ENCODE results near the gene KRT86. TPM values are rescaled to one million over a fixed set of nuclear protein-coding genes. Genes with fewer than 3 reads are reported as not detected.
A peak's percentile ranks its signal among the peaks of the same experiment; 100 is the strongest.

KRT86 gene
- total and polyA plus RNA-seq, 8 donors = 0.07 to 1.7 (median 0.24) TPM; not detected in 1

- ATAC-seq (no peak), DNase-seq (no peak)
- intact Hi-C loops (cut with DNase I) = no loop called here
- Histone ChIP-seq H3K27ac (no peak overlapping the region), H3K4me3 (no peak overlapping the region), H3K9me3 (no peaks in the 10 kb centered on the region), H3K27me3 (peaks cover 39 to 80% of the 10 kb centered on the region in 2 donors), H3K36me3 (no peaks in the 10 kb centered on the region), H3K4me1 (peaks cover 5 to 11% of the 10 kb centered on the region in 2 donors)
- no peak for TF ChIP-seq CTCF (IDR thresholded peaks at IDR 0.05)
Measured at GRCh38 chr12:52260361-52261207, 13.9 kb upstream of the KRT86 start.

- Histone ChIP-seq H3K36me3 (no peaks in the 10 kb centered on the region), H3K4me3 (no peak overlapping the region), H3K9me3 (no peaks in the 10 kb centered on the region), H3K4me1 (peaks cover 5 to 11% of the 10 kb centered on the region in 2 donors), H3K27ac (no peak overlapping the region), H3K27me3 (peaks cover 37 to 74% of the 10 kb centered on the region in 2 donors)
- intact Hi-C loops (cut with DNase I) = no loop called here
- DNase-seq (no peak), ATAC-seq (no peak)
- TF ChIP-seq CTCF (IDR thresholded peaks at IDR 0.05) = no peak
Measured at GRCh38 chr12:52261208-52261484, 13.3 kb upstream of the KRT86 start.

GRCh38 chr12:52262286-52262685 lies 12.2 kb upstream of the KRT86 start:
- no peak for ATAC-seq
- no peak for TF ChIP-seq CTCF (IDR thresholded peaks at IDR 0.05)
- H3K27ac ChIP-seq = no peak overlapping the region

GRCh38 chr12:52263761-52264434 lies 10.5 kb upstream of the KRT86 start:
- intact Hi-C loops (cut with DNase I) = no loop called here
- no peak for TF ChIP-seq CTCF (IDR thresholded peaks at IDR 0.05)
- H3K9me3 ChIP-seq = no peaks in the 10 kb centered on the region
- ATAC-seq (no peak), DNase-seq (no peak)
- H3K27ac ChIP-seq = no peak overlapping the region
- H3K4me3 ChIP-seq = no peak overlapping the region
- no peaks in the 10 kb centered on the region for H3K36me3 ChIP-seq
- H3K4me1 ChIP-seq = peaks cover 0 to 4% of the 10 kb centered on the region in 2 donors
- H3K27me3 ChIP-seq = peaks cover 11 to 47% of the 10 kb centered on the region in 2 donors

More at GRCh38 chr12:52262286-52262685, 12.2 kb upstream of the KRT86 start:
- Histone ChIP-seq H3K4me3 (no peak overlapping the region), H3K27me3 (peaks cover 27 to 63% of the 10 kb centered on the region in 2 donors), H3K4me1 (peaks cover 5 to 11% of the 10 kb centered on the region in 2 donors), H3K9me3 (no peaks in the 10 kb centered on the region), H3K36me3 (no peaks in the 10 kb centered on the region)
- DNase-seq = no peak
- intact Hi-C loops (cut with DNase I) = no loop called here

- H3K27ac ChIP-seq = no peak overlapping the region
- intact Hi-C loops (cut with DNase I) = no loop called here
- H3K4me3 ChIP-seq = no peak overlapping the region
- no peaks in the 10 kb centered on the region for H3K9me3 ChIP-seq
- ATAC-seq (no peak), DNase-seq (peak in 2 of 4 donors; percentile 41 to 43)
- no peaks in the 10 kb centered on the region for H3K4me1 ChIP-seq
- peaks cover 6 to 41% of the 10 kb centered on the region in 2 donors for H3K27me3 ChIP-seq
- no peak for TF ChIP-seq CTCF (IDR thresholded peaks at IDR 0.05)
- H3K36me3 ChIP-seq = no peaks in the 10 kb centered on the region
Measured at GRCh38 chr12:52264435-52264825, 10.0 kb upstream of the KRT86 start.

All from left lung (tissue), 10 donors.